ENCODE results near the gene BICD1.

The BICD1 gene

GRCh38 chr12:32115404-32116104 is 8.9 kb downstream of the BICD1 start:
- no peaks in the 10 kb centered on the region for H3K9me3 ChIP-seq (ENCODE audit: control insufficient read depth, low read length)
- H3K27me3 ChIP-seq (ENCODE audit: control insufficient read depth, insufficient read depth, low read length, poor library complexity, severe bottlenecking): no peaks in the 10 kb centered on the region
- no peaks in the 10 kb centered on the region for H3K36me3 ChIP-seq (ENCODE audit: control insufficient read depth, insufficient read depth, low read length)
- no peak overlapping the region for H3K27ac ChIP-seq (ENCODE audit: insufficient read depth, low read depth, low read length, poor library complexity, severe bottlenecking)
- H3K4me1 ChIP-seq (ENCODE audit: control insufficient read depth, insufficient read depth, low read length): no peaks in the 10 kb centered on the region
- WGBS, 2 experiments: 78 to 82% methylated on average over 6 of the region's 6 CpGs
- H3K4me3 ChIP-seq (ENCODE audit: insufficient read depth, low read depth, low read length): no peak overlapping the region

DNA sequence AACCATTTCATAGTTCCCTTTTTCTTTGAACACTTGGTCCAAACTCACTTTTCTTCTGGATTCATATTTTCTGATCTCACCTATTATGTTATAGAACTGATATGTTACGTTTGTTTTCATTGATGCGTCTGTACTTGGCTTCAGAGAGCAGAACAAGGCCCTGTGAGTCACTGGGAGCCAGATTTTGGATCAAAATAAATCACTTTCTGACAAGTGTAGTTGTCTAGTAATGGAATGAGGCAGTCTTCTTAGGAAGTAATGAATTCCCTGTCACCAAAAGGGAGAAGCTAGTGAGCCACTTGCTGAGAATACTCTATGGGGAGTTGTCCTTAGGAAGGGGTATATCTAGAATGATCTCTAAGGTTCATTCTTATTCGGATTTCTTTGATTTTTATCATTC is 10.2 kb downstream of the BICD1 start:
- H3K9me3 ChIP-seq (ENCODE audit: control insufficient read depth, low read length): no peaks in the 10 kb centered on the region
- H3K4me1 ChIP-seq (ENCODE audit: control insufficient read depth, insufficient read depth, low read length): no peaks in the 10 kb centered on the region
- 95 to 96% methylated on average over 3 of the region's 3 CpGs for WGBS, 2 experiments
- no peak overlapping the region for H3K27ac ChIP-seq (ENCODE audit: insufficient read depth, low read depth, low read length, poor library complexity, severe bottlenecking)
- H3K36me3 ChIP-seq (ENCODE audit: control insufficient read depth, insufficient read depth, low read length): no peaks in the 10 kb centered on the region
- H3K4me3 ChIP-seq (ENCODE audit: insufficient read depth, low read depth, low read length): no peak overlapping the region
- no peaks in the 10 kb centered on the region for H3K27me3 ChIP-seq (ENCODE audit: control insufficient read depth, insufficient read depth, low read length, poor library complexity, severe bottlenecking)

GRCh38 chr12:32117316-32117715 is 10.7 kb downstream of the BICD1 start:
- H3K27me3 ChIP-seq (ENCODE audit: control insufficient read depth, insufficient read depth, low read length, poor library complexity, severe bottlenecking): no peaks in the 10 kb centered on the region
- WGBS, 2 experiments: 100% methylated on average over 1 of the region's 3 CpGs
- H3K4me3 ChIP-seq (ENCODE audit: insufficient read depth, low read depth, low read length): no peak overlapping the region

DNA sequence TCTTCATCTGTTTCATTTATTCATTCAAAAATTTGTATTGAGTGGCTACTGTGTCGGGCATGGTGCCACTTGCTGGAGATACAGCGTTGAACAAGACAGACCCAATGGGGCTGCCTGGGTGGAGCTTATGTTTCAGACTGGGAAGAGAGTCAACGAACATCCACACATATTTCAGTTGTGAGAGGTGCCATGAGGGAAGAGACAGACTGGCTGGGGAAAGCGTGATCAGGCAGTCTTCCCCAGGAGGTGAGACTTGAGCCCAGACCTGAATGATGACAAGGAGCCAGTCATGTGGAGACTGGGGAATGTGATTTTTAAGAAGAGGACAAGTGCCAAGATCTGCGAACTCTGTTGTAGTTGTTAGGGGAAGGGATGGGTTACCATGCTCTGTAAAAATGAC is 12.2 kb downstream of the BICD1 start:
- no peaks in the 10 kb centered on the region for H3K36me3 ChIP-seq (ENCODE audit: control insufficient read depth, insufficient read depth, low read length)
- WGBS, 2 experiments: 93 to 94% methylated on average over 5 of the region's 5 CpGs

More at GRCh38 chr12:32117316-32117715, 10.7 kb downstream of the BICD1 start:
- no peaks in the 10 kb centered on the region for H3K36me3 ChIP-seq (ENCODE audit: control insufficient read depth, insufficient read depth, low read length)
- H3K27ac ChIP-seq (ENCODE audit: insufficient read depth, low read depth, low read length, poor library complexity, severe bottlenecking): no peak overlapping the region
- H3K4me1 ChIP-seq (ENCODE audit: control insufficient read depth, insufficient read depth, low read length): no peaks in the 10 kb centered on the region
- no peaks in the 10 kb centered on the region for H3K9me3 ChIP-seq (ENCODE audit: control insufficient read depth, low read length)

GRCh38 chr12:32120419-32120818 is 13.8 kb downstream of the BICD1 start:
- Histone ChIP-seq H3K27me3 (ENCODE audit: control insufficient read depth, insufficient read depth, low read length, poor library complexity, severe bottlenecking) (no peaks in the 10 kb centered on the region), H3K4me3 (ENCODE audit: insufficient read depth, low read depth, low read length) (no peak overlapping the region), H3K27ac (ENCODE audit: insufficient read depth, low read depth, low read length, poor library complexity, severe bottlenecking) (no peak overlapping the region), H3K4me1 (ENCODE audit: control insufficient read depth, insufficient read depth, low read length) (no peaks in the 10 kb centered on the region), H3K36me3 (ENCODE audit: control insufficient read depth, insufficient read depth, low read length) (no peaks in the 10 kb centered on the region), H3K9me3 (ENCODE audit: control insufficient read depth, low read length) (no peaks in the 10 kb centered on the region)
- 39 to 52% methylated on average over 2 of the region's 2 CpGs for WGBS, 2 experiments

More for the DNA sequence above, 12.2 kb downstream of the BICD1 start:
- no peak overlapping the region for H3K4me3 ChIP-seq (ENCODE audit: insufficient read depth, low read depth, low read length)
- H3K27me3 ChIP-seq (ENCODE audit: control insufficient read depth, insufficient read depth, low read length, poor library complexity, severe bottlenecking): no peaks in the 10 kb centered on the region
- no peaks in the 10 kb centered on the region for H3K9me3 ChIP-seq (ENCODE audit: control insufficient read depth, low read length)
- H3K4me1 ChIP-seq (ENCODE audit: control insufficient read depth, insufficient read depth, low read length): no peaks in the 10 kb centered on the region
- no peak overlapping the region for H3K27ac ChIP-seq (ENCODE audit: insufficient read depth, low read depth, low read length, poor library complexity, severe bottlenecking)

DNA sequence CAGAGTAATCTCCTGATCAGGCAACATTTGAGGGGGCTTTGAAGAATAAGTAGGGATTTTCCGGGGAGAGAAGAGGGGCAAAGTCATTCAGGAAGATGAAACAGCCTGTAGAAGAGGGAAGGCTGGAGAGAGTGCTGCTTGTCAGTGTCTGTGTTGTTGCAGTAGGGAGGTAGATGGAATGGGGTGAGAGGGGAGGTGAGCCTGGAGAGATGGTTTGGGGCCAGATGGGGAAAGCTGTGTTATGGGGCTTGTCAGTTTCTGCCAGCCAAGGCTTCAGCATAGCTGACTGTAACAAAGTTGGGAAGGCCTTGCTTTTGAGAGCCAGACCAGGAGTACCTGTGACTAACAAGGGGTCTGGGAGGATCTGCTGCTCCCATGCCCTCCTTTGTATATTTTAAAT is 18.0 kb downstream of the BICD1 start:
- Histone ChIP-seq H3K4me3 (ENCODE audit: insufficient read depth, low read depth, low read length) (no peak overlapping the region), H3K9me3 (ENCODE audit: control insufficient read depth, low read length) (no peaks in the 10 kb centered on the region), H3K27ac (ENCODE audit: insufficient read depth, low read depth, low read length, poor library complexity, severe bottlenecking) (no peak overlapping the region), H3K4me1 (ENCODE audit: control insufficient read depth, insufficient read depth, low read length) (no peaks in the 10 kb centered on the region), H3K27me3 (ENCODE audit: control insufficient read depth, insufficient read depth, low read length, poor library complexity, severe bottlenecking) (no peaks in the 10 kb centered on the region), H3K36me3 (ENCODE audit: control insufficient read depth, insufficient read depth, low read length) (no peaks in the 10 kb centered on the region)
- WGBS, 2 experiments: 56 to 66% methylated on average over 1 of the region's 1 CpG

DNA sequence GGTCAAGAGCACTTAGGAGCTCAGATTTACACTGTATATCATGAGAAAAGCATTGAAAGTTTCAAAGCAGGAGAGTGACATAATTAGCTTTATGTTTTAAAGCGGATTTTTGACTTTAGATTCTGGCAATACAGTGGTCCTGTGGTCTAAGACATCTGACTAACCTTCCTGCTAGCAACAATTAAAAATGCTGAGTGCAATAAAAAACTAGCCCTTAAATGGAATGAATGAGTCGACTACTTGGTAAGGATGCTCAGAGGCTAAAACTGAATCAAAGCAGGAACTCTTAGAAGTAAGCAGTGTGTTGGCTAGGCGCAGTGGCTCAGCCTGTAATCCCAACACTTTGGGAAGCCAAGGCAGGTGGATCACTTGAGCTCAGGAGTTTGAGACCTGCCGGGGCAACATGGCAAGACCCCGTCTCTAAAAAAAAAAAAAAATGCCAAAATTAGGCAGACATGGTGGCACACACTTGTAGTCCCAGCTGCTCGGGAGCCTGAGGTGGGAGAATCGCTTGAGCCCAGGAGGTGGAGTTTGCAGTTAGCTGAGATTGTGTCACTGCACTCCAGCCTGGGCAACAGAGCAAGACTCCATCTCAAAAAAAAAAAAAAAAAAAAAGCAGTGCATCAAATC is 18.9 kb downstream of the BICD1 start:
- no peak overlapping the region for H3K27ac ChIP-seq (ENCODE audit: insufficient read depth, low read depth, low read length, poor library complexity, severe bottlenecking)
- no peak overlapping the region for H3K4me3 ChIP-seq (ENCODE audit: insufficient read depth, low read depth, low read length)
- no peaks in the 10 kb centered on the region for H3K9me3 ChIP-seq (ENCODE audit: control insufficient read depth, low read length)
- WGBS, 2 experiments: 94 to 98% methylated on average over 7 of the region's 7 CpGs
- no peaks in the 10 kb centered on the region for H3K4me1 ChIP-seq (ENCODE audit: control insufficient read depth, insufficient read depth, low read length)
- no peaks in the 10 kb centered on the region for H3K27me3 ChIP-seq (ENCODE audit: control insufficient read depth, insufficient read depth, low read length, poor library complexity, severe bottlenecking)
- no peaks in the 10 kb centered on the region for H3K36me3 ChIP-seq (ENCODE audit: control insufficient read depth, insufficient read depth, low read length)

GRCh38 chr12:32126720-32127119 is 20.1 kb downstream of the BICD1 start:
- H3K27ac ChIP-seq (ENCODE audit: insufficient read depth, low read depth, low read length, poor library complexity, severe bottlenecking): no peak overlapping the region

GRCh38 chr12:32131666-32132065 is 25.0 kb downstream of the BICD1 start:
- Histone ChIP-seq H3K27ac (ENCODE audit: insufficient read depth, low read depth, low read length, poor library complexity, severe bottlenecking) (no peak overlapping the region), H3K9me3 (ENCODE audit: control insufficient read depth, low read length) (no peaks in the 10 kb centered on the region), H3K4me1 (ENCODE audit: control insufficient read depth, insufficient read depth, low read length) (no peaks in the 10 kb centered on the region), H3K27me3 (ENCODE audit: control insufficient read depth, insufficient read depth, low read length, poor library complexity, severe bottlenecking) (no peaks in the 10 kb centered on the region), H3K36me3 (ENCODE audit: control insufficient read depth, insufficient read depth, low read length) (no peaks in the 10 kb centered on the region), H3K4me3 (ENCODE audit: insufficient read depth, low read depth, low read length) (no peak overlapping the region)
- WGBS, 2 experiments: 95 to 97% methylated on average over 5 of the region's 5 CpGs

More at GRCh38 chr12:32126720-32127119, 20.1 kb downstream of the BICD1 start:
- Histone ChIP-seq H3K4me3 (ENCODE audit: insufficient read depth, low read depth, low read length) (no peak overlapping the region), H3K27me3 (ENCODE audit: control insufficient read depth, insufficient read depth, low read length, poor library complexity, severe bottlenecking) (no peaks in the 10 kb centered on the region), H3K9me3 (ENCODE audit: control insufficient read depth, low read length) (no peaks in the 10 kb centered on the region), H3K4me1 (ENCODE audit: control insufficient read depth, insufficient read depth, low read length) (no peaks in the 10 kb centered on the region), H3K36me3 (ENCODE audit: control insufficient read depth, insufficient read depth, low read length) (no peaks in the 10 kb centered on the region)
- 74 to 91% methylated on average over 2 of the region's 2 CpGs for WGBS, 2 experiments

- 86 to 87% methylated on average over 8 of the region's 8 CpGs for WGBS, 2 experiments
Measured at GRCh38 chr12:32134101-32134888, 27.6 kb downstream of the BICD1 start.

More at GRCh38 chr12:32134101-32134888, 27.6 kb downstream of the BICD1 start:
- peaks cover 8% of the 10 kb centered on the region for H3K4me1 ChIP-seq (ENCODE audit: control insufficient read depth, insufficient read depth, low read length)
- no peaks in the 10 kb centered on the region for H3K9me3 ChIP-seq (ENCODE audit: control insufficient read depth, low read length)
- H3K27ac ChIP-seq (ENCODE audit: insufficient read depth, low read depth, low read length, poor library complexity, severe bottlenecking): no peak overlapping the region
- no peaks in the 10 kb centered on the region for H3K36me3 ChIP-seq (ENCODE audit: control insufficient read depth, insufficient read depth, low read length)
- H3K27me3 ChIP-seq (ENCODE audit: control insufficient read depth, insufficient read depth, low read length, poor library complexity, severe bottlenecking): no peaks in the 10 kb centered on the region
- H3K4me3 ChIP-seq (ENCODE audit: insufficient read depth, low read depth, low read length): no peak overlapping the region

Data from ectodermal cell (in vitro differentiated cells).